T follicular helper cell (primary cell): Measurements from ENCODE around the gene HS6ST1.

Source experiments
- DNase-seq: peaks from one replicate; pipeline ENCODE4 v3.0.0-alpha.2; 2020; ENCODE audit warnings: low read depth

HS6ST1 gene

DNA sequence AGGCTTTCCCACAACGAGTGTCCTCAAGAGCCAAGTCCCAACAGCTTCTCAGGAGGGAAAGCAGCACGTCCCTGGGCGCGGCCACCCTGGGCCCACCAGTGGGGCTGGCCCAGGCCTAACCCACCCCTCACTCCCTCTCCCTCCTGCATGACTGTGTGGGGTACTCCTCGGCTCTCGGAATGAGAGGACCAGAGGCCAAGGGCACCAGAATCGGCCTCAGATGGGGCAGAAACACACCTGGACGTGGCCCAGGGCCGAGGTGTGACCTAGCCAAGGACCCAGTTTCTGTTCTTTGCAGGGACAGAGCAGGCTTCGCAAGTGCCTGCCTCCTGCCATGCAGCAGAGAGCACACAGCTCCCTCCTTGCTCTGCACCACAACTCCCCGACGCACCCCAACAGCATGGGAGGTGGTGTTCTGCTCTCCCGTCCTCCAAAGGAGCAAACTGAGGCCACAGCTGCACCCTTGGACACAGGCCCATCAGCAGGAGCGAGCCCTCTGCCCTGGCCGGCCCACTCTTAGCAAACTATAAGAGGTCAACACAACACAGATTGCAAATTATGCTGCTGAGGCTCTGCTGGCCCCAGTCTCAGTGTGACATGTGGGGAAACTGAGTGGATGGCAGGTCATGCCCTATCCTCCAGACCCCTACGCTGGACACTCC, 19.7 kb downstream of the HS6ST1 start:
- DNase-seq: no peak

DNA sequence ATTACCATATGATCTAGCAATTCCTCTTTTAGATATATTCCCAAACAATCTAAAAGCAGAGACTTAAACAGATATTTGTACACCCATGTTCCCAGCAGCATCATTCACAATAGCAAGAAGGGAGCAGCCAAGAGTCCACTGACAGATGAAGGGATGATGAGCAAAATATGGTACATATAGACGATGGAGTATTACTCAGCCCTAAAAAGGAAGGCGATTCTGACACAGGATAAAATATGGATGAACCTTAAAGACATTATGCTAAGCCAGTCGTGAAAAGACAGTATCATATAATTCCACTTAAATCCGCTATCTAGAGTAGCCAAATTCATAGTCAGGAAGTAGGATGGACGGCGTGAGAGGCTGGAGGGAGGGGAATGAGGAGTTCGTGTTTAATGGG, 20.4 kb downstream of the HS6ST1 start:
- DNase-seq: no peak

DNA sequence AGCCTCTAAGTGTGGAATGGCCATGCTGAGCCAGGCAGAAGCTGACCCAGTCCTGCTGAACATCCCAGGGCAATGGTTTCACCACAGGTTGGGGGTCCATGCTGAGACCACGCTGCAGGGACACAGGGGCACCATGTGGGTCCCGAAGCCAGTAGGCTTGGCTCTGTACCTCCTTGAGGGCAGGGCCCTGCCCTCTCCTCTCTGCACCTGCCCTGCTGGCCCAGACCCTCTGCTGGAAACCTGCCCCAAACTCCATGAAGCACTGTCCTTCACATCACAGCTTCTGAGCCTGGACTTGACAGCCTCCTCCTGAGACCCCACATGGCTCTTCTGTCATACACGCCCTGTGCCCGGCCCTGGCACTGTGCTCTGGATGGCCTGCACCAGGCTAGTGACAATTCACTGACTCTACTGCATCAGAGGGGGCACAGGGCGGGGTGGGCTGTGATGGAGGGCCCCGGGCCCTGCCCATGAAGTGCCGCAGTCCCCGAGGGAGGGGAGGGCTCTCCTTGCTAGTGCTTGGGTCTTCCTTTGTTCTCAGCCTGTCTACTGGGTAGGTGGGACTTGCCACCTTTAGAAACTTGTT, 24.7 kb downstream of the HS6ST1 start:
- DNase-seq: no peak

DNA sequence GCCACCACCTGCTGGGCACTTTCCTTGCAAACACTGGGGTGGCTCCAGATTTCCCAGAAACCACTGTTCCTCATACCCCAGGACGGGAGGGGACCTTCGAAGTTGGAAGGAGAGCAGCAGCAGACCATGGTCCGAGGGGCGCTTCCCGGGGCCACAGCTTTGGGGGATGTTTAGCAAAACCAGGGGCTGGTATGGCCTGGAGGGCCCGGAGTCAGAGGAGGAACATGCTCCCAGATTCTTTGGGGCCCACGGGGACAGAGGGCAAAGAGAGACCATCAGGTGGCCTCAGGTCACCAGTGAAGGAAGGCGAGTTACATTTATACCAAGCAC, 25.3 kb downstream of the HS6ST1 start:
- DNase-seq: no peak

DNA sequence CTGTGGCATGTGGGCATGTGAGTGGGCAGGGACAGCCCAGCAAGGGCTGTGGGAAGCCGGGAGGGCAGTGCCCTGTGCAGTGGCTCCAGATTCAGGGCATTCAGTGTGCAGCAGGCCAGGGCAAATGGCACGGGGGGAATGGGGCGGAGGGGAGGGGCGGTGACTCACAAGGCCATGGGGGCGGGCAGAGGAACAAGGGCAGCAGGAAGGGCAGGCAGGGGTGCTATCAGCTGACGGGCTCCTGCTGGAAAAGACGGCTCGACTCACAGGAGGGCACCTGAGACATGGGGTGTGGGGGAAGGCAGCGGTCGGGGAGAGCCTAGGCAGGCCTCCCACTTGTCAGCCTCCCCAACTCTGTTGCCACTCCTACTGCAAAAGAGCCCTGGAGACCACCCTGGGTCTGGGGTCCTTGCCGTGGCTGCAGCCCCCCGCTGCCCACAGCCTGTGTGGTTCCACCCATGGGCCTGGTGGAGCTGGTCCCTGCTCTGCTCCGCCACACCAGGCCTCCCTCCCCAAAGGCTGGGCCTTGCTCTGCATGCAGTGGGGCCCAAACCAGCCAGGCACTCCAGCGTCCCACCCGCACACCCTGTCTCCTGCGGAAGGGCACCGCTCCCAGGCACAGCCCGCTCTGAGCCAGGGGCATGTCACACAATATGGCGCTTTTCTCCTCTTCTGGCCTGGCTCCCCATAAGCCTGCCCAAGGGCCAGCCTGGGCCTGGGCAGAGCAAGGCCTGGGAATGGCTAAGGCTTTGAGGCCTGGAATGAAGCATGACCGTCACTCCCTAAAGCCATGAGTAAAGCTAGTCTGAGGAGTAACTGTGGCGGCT, 25.9 kb downstream of the HS6ST1 start:
- no peak for DNase-seq

DNA sequence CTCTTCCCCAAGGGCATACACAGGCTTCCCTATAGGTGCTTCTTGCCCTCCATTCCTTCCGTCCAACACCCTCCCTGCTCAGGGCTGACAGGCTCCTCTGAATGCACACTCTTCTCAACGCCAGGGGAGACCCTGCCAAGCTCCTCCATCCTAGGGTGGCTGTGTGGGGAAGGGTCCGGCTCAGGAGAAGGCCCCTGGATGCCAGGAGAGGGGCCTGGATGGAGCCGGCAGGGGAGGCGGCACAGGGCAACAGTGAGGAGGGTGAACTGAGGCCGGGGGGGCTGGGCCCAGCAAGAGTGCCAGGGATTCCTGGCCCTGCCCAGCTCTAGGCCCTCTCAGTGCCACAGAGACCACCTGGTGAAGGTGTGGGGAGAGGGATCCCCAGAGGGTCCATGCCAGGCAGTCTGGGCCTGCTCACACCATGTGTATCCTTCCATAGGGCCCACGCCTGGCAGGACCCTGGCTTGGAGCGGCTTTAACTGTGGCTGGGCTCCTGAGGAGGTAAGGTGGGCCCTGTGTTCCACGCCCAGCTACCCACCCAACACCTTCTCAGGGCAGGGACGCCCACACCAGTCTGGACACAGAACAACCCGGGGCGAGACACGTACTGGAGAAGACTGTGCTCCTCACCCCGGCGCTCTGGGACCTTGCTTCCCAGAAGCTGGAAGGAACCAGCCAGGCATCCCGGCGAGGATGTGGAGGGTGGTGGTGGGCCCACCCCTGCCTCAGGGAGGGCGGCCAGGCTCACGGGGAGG, 26.6 kb downstream of the HS6ST1 start:
- no peak for DNase-seq

DNA sequence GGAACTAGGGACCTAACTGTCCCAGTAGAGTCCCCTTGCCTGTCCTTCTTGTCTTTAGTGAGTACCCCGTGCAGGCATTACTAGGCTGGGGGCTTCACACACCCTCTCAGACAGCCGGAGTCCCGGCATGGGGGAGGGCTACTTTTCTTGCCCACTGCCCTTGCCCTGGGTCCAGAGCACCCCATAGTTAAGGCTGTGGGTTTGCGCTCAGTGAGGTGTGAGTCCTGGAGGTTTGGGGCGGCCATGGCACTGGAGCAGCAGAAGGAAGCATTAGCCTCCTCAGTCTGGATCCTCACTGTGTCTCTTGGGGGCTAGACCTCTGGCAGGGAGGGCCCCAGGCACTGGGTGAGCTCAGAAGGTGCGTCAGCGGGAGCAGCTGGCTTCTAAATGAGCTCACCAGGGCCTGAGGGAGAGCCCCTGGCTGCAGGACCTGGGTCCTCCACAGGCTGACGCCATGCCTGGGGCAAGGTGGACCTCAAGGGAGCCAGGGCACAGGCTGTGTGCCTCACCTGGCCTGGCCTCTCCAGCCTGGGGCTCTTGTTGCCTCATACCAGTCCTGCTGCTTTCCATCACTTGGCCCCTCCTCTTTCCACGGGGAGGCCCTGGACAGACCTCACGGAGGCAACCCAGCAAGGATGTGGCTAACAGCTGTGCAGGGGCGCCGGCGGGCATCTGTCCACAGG, 27.4 kb downstream of the HS6ST1 start:
- no peak for DNase-seq

DNA sequence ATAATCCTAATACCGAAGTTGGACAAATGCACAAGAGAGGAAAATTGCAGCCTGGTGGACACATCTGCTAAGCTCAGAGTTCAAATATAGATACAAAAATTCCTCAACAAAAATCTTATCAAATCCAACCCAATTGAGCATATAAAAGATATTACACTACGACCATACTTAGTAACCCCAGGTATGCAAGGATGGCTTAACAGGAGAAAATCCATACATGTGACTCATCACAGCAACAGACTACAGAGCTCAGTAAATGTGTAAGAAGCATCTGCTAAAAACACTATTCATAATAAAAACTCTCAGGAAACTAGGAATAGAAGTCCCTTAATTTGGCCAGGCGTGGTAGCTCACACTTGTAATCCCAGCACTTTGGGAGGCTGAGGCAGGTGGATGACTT, 28.3 kb downstream of the HS6ST1 start:
- DNase-seq: no peak

DNA sequence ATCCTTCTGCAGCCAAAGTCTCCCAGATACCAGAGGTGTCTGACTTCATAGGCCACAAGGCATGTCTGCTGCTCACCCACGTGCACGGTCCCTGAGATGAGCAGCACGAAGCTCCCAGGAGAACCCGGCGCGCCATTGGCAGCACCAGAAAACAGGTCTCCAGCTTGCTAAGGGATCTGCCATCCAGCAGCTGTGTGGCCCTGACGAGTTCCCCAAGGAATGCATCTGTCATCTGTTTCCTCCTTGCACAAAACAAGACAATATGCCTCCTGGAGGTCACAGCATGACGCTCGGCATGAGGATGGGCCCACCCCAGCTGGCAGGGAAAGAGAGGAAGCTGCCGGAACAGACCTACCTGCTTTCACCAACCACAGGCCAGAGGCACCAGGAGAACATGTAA, 29.2 kb downstream of the HS6ST1 start:
- DNase-seq: no peak

DNA sequence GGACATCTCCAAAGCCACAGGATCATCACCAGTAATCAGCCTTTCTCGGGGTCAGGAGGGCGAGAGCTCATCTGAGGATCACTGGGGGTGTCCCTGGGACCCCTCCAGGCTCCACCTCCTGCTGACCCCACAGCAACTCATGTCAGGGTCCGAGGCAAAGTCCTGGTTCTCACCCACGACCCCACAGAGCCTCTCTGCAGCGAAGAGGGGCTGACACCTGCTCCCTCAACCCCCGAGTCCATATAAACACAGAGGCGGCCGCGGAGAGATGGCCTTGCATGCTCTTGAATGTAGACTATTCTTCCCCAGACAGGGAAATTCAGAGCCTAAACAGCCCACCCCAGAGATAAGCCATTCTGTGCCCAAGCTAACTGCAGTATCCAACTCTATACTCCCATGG, 29.9 kb downstream of the HS6ST1 start:
- DNase-seq: no peak

DNA sequence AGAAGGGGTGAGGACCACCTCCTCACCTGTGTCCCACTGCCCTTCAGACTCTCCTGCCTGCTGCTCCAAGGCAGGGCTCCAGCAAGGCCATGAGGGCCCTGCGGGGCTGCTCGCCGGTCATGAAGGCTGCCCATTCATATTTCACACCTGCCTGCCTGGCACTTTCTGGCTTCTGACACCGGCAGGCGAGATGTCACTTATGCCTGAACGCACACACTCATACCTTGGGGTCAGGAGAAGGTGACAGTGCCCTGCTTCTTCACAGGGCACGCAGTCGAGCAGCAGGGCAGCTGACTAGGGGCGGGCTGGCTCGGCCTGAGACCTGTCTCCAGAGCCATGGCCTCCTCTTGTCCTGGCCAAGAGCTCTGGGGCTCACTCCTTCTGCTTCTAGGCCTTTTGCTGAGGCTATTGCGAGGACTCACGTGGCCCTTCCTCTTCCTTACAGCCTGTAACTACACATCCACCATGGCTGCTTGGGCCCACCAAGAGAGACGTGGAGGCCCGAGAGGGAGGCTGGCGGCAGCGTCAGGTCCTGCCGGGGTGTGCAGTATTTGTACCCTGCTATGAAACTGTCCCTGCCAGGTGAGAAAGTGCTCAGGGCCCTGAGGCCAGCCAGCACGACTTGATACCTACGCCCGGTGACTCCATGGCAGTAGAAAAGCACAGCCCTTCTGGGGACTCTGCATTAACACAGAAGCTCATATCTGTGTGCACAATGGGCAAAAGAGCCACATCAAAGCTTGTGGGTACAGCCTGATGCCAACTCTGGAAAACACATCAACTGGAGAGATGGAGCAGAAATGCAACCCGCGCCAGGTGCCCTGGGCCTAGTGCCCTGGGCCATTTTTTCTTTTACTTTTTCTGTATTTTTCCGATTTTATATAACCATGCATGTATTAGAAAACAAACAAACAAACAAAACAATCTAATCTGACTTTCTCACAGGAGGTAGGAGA, 30.6 kb downstream of the HS6ST1 start:
- no peak for DNase-seq

DNA sequence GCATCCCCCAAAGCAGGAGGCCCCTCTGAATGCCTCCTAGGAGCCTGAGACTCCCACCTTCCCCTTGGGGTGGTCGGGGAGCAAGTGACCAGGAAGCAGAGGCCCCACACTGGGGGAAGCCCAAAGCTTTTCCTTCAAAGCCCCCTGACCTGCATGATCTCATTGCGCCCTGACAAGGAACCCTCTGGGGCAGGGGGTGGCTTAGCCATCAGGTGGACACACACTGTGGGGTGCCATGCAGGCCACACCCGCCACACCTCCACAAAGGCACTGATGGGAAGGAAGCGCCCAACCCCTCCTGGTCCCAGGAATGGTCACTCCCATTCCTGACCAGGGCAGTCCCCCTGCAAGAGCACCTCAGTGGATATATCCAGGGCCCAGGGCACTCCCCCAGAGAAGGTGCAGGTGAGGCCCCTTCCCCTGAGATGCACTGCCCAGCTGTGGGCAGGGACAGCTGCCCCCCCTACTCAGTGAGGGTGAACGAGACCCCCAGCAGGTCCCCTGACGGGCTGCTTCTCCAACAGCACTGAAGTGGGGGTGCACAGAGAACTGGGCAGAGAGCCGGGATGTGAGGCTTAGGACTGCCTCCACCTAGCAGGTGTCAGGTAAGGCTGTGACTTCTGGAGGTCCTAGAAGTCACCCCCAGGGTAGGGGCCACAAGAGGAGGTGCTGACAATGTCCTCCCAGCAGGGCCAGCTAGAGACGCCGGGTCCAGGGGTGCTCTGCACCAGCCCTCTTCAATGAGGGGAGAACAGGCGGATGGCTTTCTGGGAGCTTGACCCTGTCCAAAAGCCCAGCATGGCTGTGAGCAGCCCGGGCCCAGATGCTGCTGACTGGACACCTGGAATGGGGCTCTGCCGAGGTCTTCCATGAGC, 31.5 kb downstream of the HS6ST1 start:
- no peak for DNase-seq

DNA sequence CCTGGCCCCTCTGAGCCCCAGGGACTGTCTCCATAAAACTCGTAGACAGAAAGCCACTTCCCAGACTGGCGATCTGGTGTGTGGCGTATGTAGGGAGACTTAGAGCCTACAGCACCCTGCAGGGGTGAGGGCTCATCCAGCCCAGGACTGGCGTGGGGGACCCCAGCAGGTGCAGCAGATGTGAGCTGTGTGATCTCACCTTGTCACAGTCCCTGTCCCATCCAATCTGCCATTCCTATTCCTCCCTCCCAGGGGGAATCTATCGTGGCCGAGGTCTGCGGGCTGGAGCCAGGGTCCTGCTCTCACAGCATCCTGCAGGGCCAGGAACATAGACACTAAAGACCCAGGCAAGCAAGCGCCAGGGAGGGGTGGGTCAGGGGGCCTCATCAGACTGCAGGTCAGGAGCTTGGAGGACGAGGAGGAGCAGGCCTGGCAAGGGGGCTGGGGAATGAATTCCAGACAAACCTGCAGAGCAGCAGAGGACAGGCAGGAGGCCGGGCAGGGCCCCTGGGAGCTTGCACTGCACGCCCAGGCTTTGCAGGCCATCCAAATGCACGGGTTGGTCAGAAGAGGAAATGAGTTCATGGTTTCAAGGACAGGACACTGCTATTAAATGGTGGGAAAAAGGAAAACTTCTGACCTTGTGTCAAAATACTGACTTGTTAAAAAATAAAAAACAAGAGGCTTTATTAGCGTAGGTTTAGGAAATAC, 32.5 kb downstream of the HS6ST1 start:
- DNase-seq: no peak

DNA sequence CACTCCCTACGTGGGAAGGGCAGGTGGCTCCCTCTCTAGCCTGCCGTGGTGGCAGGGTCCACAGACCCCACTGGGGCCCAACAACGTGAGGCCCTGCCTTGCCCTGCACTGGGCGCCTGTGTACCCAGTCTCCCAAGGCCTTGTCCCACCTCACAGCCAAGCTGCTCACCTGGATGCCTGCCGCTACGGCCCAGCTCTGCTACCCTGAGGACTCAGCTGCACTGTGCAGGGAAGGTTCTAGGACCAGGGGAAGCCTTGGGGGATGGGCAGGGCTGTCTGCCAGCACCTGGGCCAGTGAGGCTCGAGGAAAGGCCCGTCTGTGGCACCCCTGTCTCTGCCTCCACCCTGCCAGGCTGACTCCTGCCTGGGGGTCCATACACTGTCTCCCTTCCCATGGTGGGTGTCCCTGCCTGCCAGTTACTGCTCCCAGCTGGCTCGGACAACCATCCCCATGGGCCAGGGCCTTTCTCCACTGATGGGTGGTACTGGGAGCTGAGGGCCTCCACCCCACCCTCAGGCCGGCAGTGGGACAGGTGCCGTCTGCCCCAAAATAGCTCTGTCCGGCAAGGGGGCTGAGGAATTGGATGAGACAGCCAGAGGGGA, 33.2 kb downstream of the HS6ST1 start:
- DNase-seq: no peak

DNA sequence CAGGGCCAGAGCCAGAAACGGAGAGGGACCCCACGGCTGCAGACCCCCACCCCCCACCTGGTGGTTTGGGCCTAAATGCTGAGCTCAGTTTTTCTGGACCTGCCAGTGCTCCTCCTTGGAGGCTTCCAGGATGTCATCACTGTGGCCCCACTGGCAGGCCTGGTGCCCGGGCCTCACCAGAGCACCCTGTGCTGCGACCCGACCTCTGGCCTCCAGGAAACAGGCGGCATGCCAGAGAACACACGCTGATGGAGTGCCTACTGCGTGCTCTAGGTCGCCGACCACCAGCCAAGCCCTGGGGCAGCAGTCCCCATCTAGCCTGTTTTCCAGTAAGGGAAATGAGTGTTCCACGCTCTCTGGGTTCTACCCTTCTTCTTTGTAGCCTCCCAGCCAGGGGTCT, 33.8 kb downstream of the HS6ST1 start:
- no peak for DNase-seq

DNA sequence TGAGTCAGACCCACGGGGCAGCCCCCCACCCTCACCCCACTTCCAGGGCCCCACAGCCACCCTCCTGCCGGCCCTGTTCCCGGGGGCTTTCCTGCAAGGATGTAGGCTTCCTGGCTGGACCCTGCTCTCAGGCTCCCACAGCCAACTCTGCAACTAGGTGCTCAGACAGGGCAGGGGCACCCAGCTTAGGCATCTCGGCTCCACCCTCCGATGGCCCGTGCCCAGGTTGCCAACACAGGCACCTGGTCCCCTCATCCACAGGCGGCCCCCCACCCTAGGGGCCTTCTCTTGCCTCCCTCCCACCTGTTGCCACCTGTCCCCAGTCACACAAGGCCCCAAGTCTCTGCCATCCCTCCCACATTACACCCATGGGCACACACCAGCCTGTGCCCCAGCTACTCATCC, 34.6 kb downstream of the HS6ST1 start:
- DNase-seq: no peak

DNA sequence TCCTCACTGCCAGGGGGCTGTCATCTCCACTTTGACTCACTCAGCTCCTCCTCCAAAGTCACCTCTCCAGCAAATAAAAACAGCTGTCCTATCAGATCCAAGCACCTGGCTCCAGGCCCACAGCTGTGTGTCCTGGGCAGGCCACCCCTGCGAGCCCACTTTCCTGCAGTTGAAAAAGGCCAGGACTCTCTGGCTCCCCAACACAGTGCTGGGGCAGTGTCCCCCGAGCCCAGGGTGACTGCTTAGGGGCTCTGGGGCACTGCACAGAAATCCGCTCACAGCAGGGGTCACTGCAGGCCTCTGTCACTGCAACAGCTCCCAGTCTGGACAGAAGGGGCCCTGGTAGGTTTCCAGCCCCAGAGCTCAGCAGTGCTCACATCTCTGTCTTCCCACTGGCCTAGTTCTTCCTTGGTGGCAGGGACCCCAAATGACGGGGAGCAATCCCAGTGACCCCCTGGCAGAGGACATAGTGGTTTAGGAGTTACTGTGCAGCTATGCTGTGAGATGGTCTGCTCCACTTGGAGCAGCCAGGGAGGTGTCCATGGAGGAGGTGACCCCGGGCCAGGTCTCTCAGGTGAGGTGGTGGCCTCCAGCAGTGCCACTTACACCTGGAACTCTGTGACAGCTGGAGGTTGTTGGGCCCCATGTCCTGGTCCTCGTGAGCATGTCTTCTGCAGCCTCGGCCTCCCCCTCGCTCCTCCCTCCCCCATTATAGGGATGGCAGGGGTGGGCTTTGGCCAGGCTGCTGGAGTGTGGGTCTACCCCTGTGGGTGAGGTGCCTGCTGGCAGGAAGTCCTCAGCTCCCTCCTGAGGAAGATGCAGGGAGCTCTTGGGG, 35.5 kb downstream of the HS6ST1 start:
- DNase-seq: no peak
